ENCODE measurements around the gene TFG.

Gene TFG

DNA sequence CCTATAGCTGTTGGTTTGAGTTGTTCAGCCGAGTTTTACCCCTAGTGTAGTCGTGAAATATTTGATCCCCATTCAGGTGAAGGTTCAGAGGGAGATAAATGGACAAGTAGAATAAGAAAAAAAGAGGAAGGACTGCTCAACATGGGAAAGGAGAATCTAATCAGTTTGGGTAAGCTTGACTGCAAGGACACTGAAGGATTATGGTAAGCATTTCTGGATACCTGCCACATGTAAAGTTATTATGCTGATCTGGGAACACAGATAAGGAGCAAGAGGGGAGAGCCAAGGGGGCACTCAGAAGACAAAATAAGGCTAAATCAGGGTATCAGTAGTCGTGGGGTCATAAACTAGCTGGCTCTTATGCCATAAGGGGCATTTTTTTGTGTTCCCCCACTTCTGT is 49.9 kb downstream of the TFG start:
- peaks cover 7% of the 10 kb centered on the region for H3K36me3 Mint-ChIP-seq (ENCODE audit: low read depth)
- H3K27me3 Mint-ChIP-seq = no peaks in the 10 kb centered on the region
- H3K9me3 Mint-ChIP-seq = peaks cover 4% of the 10 kb centered on the region
- H3K27ac Mint-ChIP-seq = no peak overlapping the region
- no peak overlapping the region for H3K4me3 Mint-ChIP-seq
- H3K4me1 Mint-ChIP-seq (ENCODE audit: low read depth) = no peaks in the 10 kb centered on the region

- no peak overlapping the region for H3K27ac Mint-ChIP-seq
Measured at GRCh38 chr3:100759950-100760349, 50.7 kb downstream of the TFG start.

GRCh38 chr3:100760377-100760776 is 51.1 kb downstream of the TFG start:
- Mint-ChIP-seq H3K9me3 (peaks cover 4% of the 10 kb centered on the region), H3K4me1 (ENCODE audit: low read depth) (peaks cover 3% of the 10 kb centered on the region), H3K27me3 (no peaks in the 10 kb centered on the region), H3K36me3 (ENCODE audit: low read depth) (no peaks in the 10 kb centered on the region), H3K4me3 (no peak overlapping the region), H3K27ac (no peak overlapping the region)

More at GRCh38 chr3:100759950-100760349, 50.7 kb downstream of the TFG start:
- Mint-ChIP-seq H3K4me1 (ENCODE audit: low read depth) (no peaks in the 10 kb centered on the region), H3K4me3 (no peak overlapping the region), H3K9me3 (peaks cover 4% of the 10 kb centered on the region), H3K36me3 (ENCODE audit: low read depth) (peaks cover under 1% of the 10 kb centered on the region), H3K27me3 (no peaks in the 10 kb centered on the region)

DNA sequence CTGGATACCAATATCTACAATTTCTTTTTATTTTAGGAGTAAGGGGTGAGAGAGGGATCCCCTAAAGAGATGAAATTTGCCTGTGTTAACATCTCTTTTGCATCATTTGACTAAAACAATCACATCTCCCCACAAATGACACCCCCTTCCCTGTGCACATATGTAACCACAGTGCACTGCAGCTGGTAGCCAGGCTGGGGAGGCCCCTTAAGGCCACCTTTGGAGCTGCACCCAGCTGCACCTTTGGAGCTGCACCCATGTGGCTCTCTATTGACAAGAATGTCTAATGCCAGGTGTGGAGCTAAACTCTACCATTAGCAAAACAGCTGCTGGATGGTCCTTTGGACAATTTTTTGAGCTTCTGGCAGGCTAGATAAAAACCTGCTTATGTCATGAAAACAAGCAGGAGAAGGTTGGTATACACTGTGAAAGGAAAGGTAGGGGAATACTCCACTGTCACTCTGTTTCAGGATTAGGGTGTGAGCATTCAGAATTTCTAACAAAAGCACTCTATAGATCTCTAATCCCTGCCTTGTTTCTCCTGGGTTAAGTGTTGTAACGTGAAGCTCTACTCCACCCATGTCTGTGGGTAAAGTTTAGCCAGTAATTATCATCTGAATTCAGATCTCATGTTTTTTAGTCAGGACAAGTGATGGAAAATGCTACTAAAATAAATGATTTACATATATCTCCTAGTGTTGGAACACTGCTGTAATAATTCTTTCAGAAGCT is 52.1 kb downstream of the TFG start:
- Mint-ChIP-seq H3K4me3 (no peak overlapping the region), H3K27me3 (no peaks in the 10 kb centered on the region), H3K4me1 (ENCODE audit: low read depth) (peaks cover 11% of the 10 kb centered on the region), H3K36me3 (ENCODE audit: low read depth) (no peaks in the 10 kb centered on the region), H3K9me3 (peaks cover 4% of the 10 kb centered on the region), H3K27ac (no peak overlapping the region)

GRCh38 chr3:100761951-100762350 is 52.7 kb downstream of the TFG start:
- Mint-ChIP-seq H3K36me3 (ENCODE audit: low read depth) (no peaks in the 10 kb centered on the region), H3K27me3 (no peaks in the 10 kb centered on the region), H3K9me3 (peaks cover 4% of the 10 kb centered on the region), H3K4me1 (ENCODE audit: low read depth) (peaks cover 11% of the 10 kb centered on the region), H3K27ac (no peak overlapping the region), H3K4me3 (no peak overlapping the region)

GRCh38 chr3:100765437-100765975 is 56.2 kb downstream of the TFG start:
- Mint-ChIP-seq H3K9me3 (peaks cover 4% of the 10 kb centered on the region), H3K27me3 (no peaks in the 10 kb centered on the region), H3K4me1 (ENCODE audit: low read depth) (peaks cover 11% of the 10 kb centered on the region), H3K27ac (no peak overlapping the region), H3K4me3 (no peak overlapping the region), H3K36me3 (ENCODE audit: low read depth) (no peaks in the 10 kb centered on the region)

- Mint-ChIP-seq H3K4me1 (ENCODE audit: low read depth) (peaks cover 11% of the 10 kb centered on the region), H3K36me3 (ENCODE audit: low read depth) (no peaks in the 10 kb centered on the region), H3K9me3 (peaks cover 4% of the 10 kb centered on the region), H3K27ac (no peak overlapping the region), H3K4me3 (no peak overlapping the region), H3K27me3 (no peaks in the 10 kb centered on the region)
Measured at GRCh38 chr3:100766069-100766468, 56.8 kb downstream of the TFG start.

DNA sequence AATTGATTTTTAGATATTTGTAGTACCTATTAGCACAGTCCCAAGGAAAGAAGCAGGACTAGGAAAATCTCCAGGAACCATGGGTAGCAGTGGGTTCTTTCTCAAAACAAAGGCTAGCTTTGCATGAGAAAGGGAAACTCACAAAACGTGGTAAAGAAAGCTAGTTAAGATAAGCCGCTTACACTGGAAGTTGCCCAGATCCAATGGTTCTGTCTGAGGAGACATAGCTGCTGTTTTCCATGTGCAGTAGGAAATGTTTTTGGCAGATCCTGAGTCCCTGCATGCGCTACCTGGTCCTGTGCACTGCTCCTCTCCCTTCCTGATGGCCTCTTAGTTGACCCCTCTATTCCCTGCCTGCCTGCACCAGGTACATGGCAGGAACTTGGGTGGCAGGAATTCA is 60.4 kb downstream of the TFG start:
- no peaks in the 10 kb centered on the region for H3K9me3 Mint-ChIP-seq
- peaks cover 11% of the 10 kb centered on the region for H3K4me1 Mint-ChIP-seq (ENCODE audit: low read depth)
- no peak overlapping the region for H3K4me3 Mint-ChIP-seq
- H3K36me3 Mint-ChIP-seq (ENCODE audit: low read depth) = no peaks in the 10 kb centered on the region
- H3K27me3 Mint-ChIP-seq = no peaks in the 10 kb centered on the region
- no peak overlapping the region for H3K27ac Mint-ChIP-seq

DNA sequence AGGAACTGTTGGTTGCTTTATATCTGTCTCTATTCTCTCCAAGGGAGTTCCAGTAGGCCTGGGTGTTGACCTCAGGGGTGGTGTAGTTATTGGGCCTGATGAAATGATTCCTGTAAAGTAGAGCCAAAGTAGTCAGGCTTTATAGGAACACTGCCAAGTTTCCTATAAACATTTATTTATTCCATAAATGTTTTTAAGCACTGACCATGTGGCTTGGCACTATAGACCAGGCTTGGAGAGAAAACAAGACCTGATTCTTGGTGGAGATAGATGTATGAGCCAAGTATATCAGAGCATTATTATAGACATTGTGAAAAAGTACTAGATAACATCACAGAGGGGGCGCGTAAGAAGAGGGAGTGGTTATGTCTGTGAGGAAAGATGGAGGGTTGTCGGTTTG is 65.9 kb downstream of the TFG start:
- H3K27ac Mint-ChIP-seq = no peak overlapping the region
- no peaks in the 10 kb centered on the region for H3K9me3 Mint-ChIP-seq
- no peak overlapping the region for H3K4me3 Mint-ChIP-seq
- H3K36me3 Mint-ChIP-seq (ENCODE audit: low read depth) = no peaks in the 10 kb centered on the region
- no peaks in the 10 kb centered on the region for H3K4me1 Mint-ChIP-seq (ENCODE audit: low read depth)
- no peaks in the 10 kb centered on the region for H3K27me3 Mint-ChIP-seq

- no peak overlapping the region for H3K27ac Mint-ChIP-seq
- no peaks in the 10 kb centered on the region for H3K27me3 Mint-ChIP-seq
- no peaks in the 10 kb centered on the region for H3K9me3 Mint-ChIP-seq
- no peaks in the 10 kb centered on the region for H3K36me3 Mint-ChIP-seq (ENCODE audit: low read depth)
- no peaks in the 10 kb centered on the region for H3K4me1 Mint-ChIP-seq (ENCODE audit: low read depth)
- H3K4me3 Mint-ChIP-seq = no peak overlapping the region
Measured at GRCh38 chr3:100775669-100776068, 66.4 kb downstream of the TFG start.

DNA sequence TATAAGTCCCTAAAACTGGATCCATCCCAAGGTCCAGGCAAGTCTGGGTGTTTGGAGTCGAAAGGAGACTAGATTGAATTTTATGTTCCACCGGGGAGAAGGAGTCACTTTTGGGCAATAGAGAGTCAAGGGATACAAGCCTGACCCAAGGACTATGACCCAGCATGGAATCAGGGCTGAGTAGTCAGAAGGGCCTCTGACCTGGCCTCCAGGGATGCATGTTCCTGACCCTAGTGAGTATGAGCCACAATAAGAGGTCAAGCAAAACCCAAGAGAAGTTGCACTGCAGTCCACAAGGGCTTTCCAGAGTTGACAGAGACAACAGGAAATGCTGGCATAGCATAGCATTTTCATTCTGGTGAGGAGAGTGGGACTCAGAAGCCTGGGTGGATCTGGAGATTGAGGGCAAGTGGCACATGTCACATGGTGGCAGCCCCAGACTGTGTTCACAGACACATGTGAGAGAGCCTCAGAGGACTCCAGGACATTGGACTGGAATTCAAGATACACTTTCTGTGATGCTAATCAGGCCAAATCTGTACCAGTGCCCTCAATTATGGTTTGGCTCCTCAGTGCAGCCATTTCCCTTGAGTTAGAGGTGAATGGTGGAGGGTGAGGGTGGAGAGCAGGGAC is 66.9 kb downstream of the TFG start:
- H3K27me3 Mint-ChIP-seq = no peaks in the 10 kb centered on the region
- no peak overlapping the region for H3K4me3 Mint-ChIP-seq
- H3K4me1 Mint-ChIP-seq (ENCODE audit: low read depth) = no peaks in the 10 kb centered on the region
- H3K36me3 Mint-ChIP-seq (ENCODE audit: low read depth) = no peaks in the 10 kb centered on the region
- H3K9me3 Mint-ChIP-seq = no peaks in the 10 kb centered on the region
- H3K27ac Mint-ChIP-seq = no peak overlapping the region

DNA sequence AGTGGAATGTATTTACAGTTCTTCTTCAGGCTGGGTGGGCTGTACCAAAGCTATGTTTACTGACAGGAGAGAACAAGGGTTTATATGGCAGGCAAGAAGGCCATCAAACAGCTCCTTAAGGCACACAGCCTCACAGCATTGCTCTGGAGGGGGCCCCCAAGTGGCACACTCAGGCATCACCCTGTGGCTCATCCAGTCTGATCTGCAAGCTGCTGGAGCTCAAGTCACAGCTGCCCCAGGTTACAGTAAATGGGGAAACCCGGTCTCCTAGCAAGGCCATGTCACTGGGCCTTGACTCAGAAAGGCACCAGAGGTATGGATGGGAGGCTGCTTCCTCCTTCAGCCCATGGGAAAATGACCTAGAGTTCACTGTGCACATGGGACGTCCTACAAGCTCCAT is 67.5 kb downstream of the TFG start:
- H3K9me3 Mint-ChIP-seq = no peaks in the 10 kb centered on the region
- no peaks in the 10 kb centered on the region for H3K36me3 Mint-ChIP-seq (ENCODE audit: low read depth)
- no peaks in the 10 kb centered on the region for H3K27me3 Mint-ChIP-seq

GRCh38 chr3:100777271-100777670 is 68.0 kb downstream of the TFG start:
- H3K36me3 Mint-ChIP-seq (ENCODE audit: low read depth) = no peaks in the 10 kb centered on the region
- H3K27ac Mint-ChIP-seq = no peak overlapping the region
- H3K9me3 Mint-ChIP-seq = no peaks in the 10 kb centered on the region
- H3K4me1 Mint-ChIP-seq (ENCODE audit: low read depth) = no peaks in the 10 kb centered on the region
- no peaks in the 10 kb centered on the region for H3K27me3 Mint-ChIP-seq
- H3K4me3 Mint-ChIP-seq = no peak overlapping the region

More for the DNA sequence above, 67.5 kb downstream of the TFG start:
- Mint-ChIP-seq H3K4me1 (ENCODE audit: low read depth) (no peaks in the 10 kb centered on the region), H3K27ac (no peak overlapping the region), H3K4me3 (no peak overlapping the region)

- Mint-ChIP-seq H3K4me3 (no peak overlapping the region), H3K27me3 (no peaks in the 10 kb centered on the region), H3K36me3 (ENCODE audit: low read depth) (no peaks in the 10 kb centered on the region), H3K9me3 (no peaks in the 10 kb centered on the region), H3K4me1 (ENCODE audit: low read depth) (no peaks in the 10 kb centered on the region), H3K27ac (no peak overlapping the region)
Measured at GRCh38 chr3:100779480-100779879, 70.2 kb downstream of the TFG start.

DNA sequence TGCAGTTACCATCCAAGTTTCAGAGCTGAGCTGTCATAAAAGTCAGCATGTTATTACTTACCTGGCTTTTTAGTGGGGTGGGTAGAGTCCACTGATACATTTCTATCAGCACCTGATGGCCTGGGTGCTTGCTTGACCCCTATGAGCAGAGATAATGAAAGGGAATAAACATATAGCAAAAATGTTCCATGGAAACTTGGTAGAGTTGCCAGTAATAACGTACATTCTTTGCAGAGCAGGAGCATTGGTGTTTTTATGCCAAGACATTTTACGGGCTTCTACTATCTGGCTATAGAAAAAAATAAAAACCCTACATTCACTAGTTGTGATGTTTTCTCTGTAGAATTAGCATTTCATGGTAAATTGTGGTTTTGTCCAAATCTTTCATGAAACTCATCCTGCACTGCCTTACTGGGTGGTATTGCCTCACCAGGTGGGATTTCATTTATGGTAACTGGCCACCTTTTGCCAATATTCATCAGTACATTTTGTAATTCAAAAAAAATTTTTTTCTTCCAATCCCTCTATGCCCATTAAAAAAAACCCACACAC is 70.9 kb downstream of the TFG start:
- Mint-ChIP-seq H3K4me3 (no peak overlapping the region), H3K36me3 (ENCODE audit: low read depth) (no peaks in the 10 kb centered on the region), H3K9me3 (peaks cover 3% of the 10 kb centered on the region), H3K4me1 (ENCODE audit: low read depth) (no peaks in the 10 kb centered on the region), H3K27ac (no peak overlapping the region), H3K27me3 (no peaks in the 10 kb centered on the region)
